HCT116 (cell line): Measurements from ENCODE around the gene RASGEF1B. TPM values are rescaled to one million over a fixed set of nuclear protein-coding genes. Genes with fewer than 3 reads are reported as not detected.

ENCODE experiments used
- ATAC-seq: fragments of 200-7000 bp; cut with Tn5 transposase; 2 replicates; pipeline ENCODE4 v1.9.1; 2020; ENCODE audit warnings: mild to moderate bottlenecking, moderate library complexity
- Bru-seq: library from RNA; stranded (reverse); fragments of 400-500 nt; gene quantifications from one replicate; lab custom pipeline; 2021; lab: Mats Ljungman, UMichigan
- BruChase-seq, 2 experiments: library from RNA; stranded (reverse); fragments of 400-500 nt; gene quantifications; one replicate each; lab custom pipeline; 2021; lab: Mats Ljungman, UMichigan
- BruUV-seq: library from RNA; stranded (reverse); fragments of 400-500 nt; replicated peaks from 2 replicates; lab custom pipeline; 2021; lab: Mats Ljungman, UMichigan
- CTCF ChIA-PET: fragments of 300-600 bp; sonication (Branson Sonifier 250); formaldehyde crosslinking; loops from one replicate; lab custom pipeline; 2021; ENCODE audit warnings: antibody characterized with exemption; lab: Charles Lee
- POLR2A ChIA-PET: fragments of 300-600, 350-600 bp; sonication (Branson Sonifier 250); formaldehyde crosslinking; loops from one replicate; lab custom pipeline; 2021; ENCODE audit warnings: antibody characterized with exemption; lab: Charles Lee
- RAD21 ChIA-PET, 2 experiments: fragments of 300-600 bp; sonication (Branson Sonifier 250); formaldehyde crosslinking; loops; one replicate each; lab custom pipeline; 2023; ENCODE audit warnings: low total read pairs in 2 of 2; ENCODE audit not compliant: uncharacterized antibody in 2 of 2, unreplicated experiment in 2 of 2, low non-redundant PET in 1 of 2; lab: Charles Lee
- DNase-seq: peaks from one replicate; pipeline ENCODE4 v3.0.0-alpha.2; 2010; ENCODE audit warnings: low read depth, low spot score
- H2AFZ ChIP-seq: fragments of 200-600 bp; shearing (Covaris generic), sonication (generic); 2 replicates; pipeline ENCODE4 v1.6.1; 2017; ENCODE audit warnings: low read depth, mixed run types, mixed read lengths, antibody characterized with exemption, low read length; ENCODE audit not compliant: poor library complexity, severe bottlenecking
- H3K27ac ChIP-seq: 2 replicates; pipeline ENCODE4 v1.5.1; 2012; ENCODE audit warnings: low read depth, low read length
- H3K27me3 ChIP-seq: fragments of 200-600 bp; sonication (generic); 2 replicates; pipeline ENCODE4 v1.6.1; 2016; ENCODE audit warnings: mixed run types, low read length, mixed read lengths; ENCODE audit not compliant: insufficient read depth
- H3K36me3 ChIP-seq, 2 experiments: fragments of 200-500 bp in 1 of 2; fragments of 200-600 bp in 1 of 2; sonication (Bioruptor generic) in 1 of 2; sonication (generic) in 1 of 2; 2 replicates each; pipeline versions ENCODE4 v1.5.1 to v1.6.1; 2014 to 2016; ENCODE audit warnings: low read length in 2 of 2, inconsistent platforms in 1 of 2, mixed read lengths in 1 of 2, mixed run types in 1 of 2; ENCODE audit not compliant: insufficient read depth in 2 of 2, control insufficient read depth in 1 of 2
- H3K4me1 ChIP-seq, 2 experiments: fragments of 200-600 bp in 1 of 2; sonication (generic) in 1 of 2; 2 replicates each; pipeline versions ENCODE4 v1.5.1 to v1.6.1; 2012 to 2017; ENCODE audit warnings: low read length in 2 of 2, inconsistent platforms in 1 of 2, mild to moderate bottlenecking in 1 of 2, mixed read lengths in 1 of 2, mixed run types in 1 of 2, moderate library complexity in 1 of 2; ENCODE audit not compliant: insufficient read depth in 2 of 2, control insufficient read depth in 1 of 2
- H3K4me2 ChIP-seq: fragments of 200-600 bp; sonication (generic); 2 replicates; pipeline ENCODE4 v1.6.1; 2017; ENCODE audit warnings: mixed run types, low read length, mixed read lengths
- H3K4me3 ChIP-seq, 2 experiments: fragments of 200-600 bp in 1 of 2; sonication (generic) in 1 of 2; replicated peaks in 1 of 2; 2 replicates each; pipeline ENCODE4 v1.5.1; 2011 to 2016; ENCODE audit warnings: low read length in 2 of 2, control low read depth in 1 of 2, low read depth in 1 of 2, mild to moderate bottlenecking in 1 of 2, mixed read lengths in 1 of 2, mixed run types in 1 of 2
- H3K79me2 ChIP-seq: fragments of 200-600 bp; sonication (generic); 2 replicates; pipeline ENCODE4 v1.6.1; 2017; ENCODE audit warnings: mild to moderate bottlenecking, mixed run types, low read length, moderate library complexity, mixed read lengths; ENCODE audit not compliant: insufficient read depth
- H3K9ac ChIP-seq: fragments of 200-600 bp; sonication (generic); 2 replicates; pipeline ENCODE4 v1.6.1; 2016; ENCODE audit warnings: low read length, mixed read lengths
- H3K9me2 ChIP-seq: fragments of 200-600 bp; sonication (generic), shearing (Covaris generic); 2 replicates; pipeline ENCODE4 v1.6.1; 2017; ENCODE audit warnings: mixed run types, mild to moderate bottlenecking, moderate library complexity; ENCODE audit not compliant: insufficient read depth
- H3K9me3 ChIP-seq, 2 experiments: fragments of 200-500 bp in 1 of 2; fragments of 200-600 bp in 1 of 2; sonication (Bioruptor generic) in 1 of 2; sonication (generic) in 1 of 2; 2 replicates each; pipeline ENCODE4 v1.6.1; 2014 to 2017; ENCODE audit warnings: low read length in 2 of 2, mixed read lengths in 2 of 2, inconsistent platforms in 1 of 2, low read depth in 1 of 2, mild to moderate bottlenecking in 1 of 2, mixed run types in 1 of 2, moderate library complexity in 1 of 2; ENCODE audit not compliant: control insufficient read depth in 1 of 2, insufficient read depth in 1 of 2
- H4K20me1 ChIP-seq: fragments of 200-600 bp; sonication (generic), shearing (Covaris generic); 2 replicates; pipeline ENCODE4 v1.6.1; 2017; ENCODE audit warnings: mixed run types, mild to moderate bottlenecking, moderate library complexity; ENCODE audit not compliant: insufficient read depth
- CEBPB ChIP-seq: IDR thresholded peaks from 2 replicates; pipeline ENCODE4 v1.6.1; 2012; ENCODE audit warnings: low read depth
- EGR1 ChIP-seq: IDR thresholded peaks from 2 replicates; pipeline ENCODE4 v1.6.1; 2012; ENCODE audit warnings: low read depth
- intact Hi-C: fragments of 100-400 bp; cut with micrococcal nuclease; formaldehyde crosslinking; loops from 2 replicates; pipeline ENCODE4 v1.10.0; 2022
- long read RNA-seq: library from polyadenylated mRNA; unstranded; transcript quantifications from one replicate; pipeline ENCODE4 v2.0.0, GENCODE V29; 2021; ENCODE audit not compliant: unreplicated experiment
- polyA plus RNA-seq: library from polyadenylated mRNA; unstranded; fragments of >200 nt; gene quantifications from 2 replicates; pipeline ENCODE4 v1.2.1, GENCODE V29; 2012; ENCODE audit warnings: missing spikeins
- total RNA-seq: library from RNA; stranded (reverse); gene quantifications from one replicate; pipeline ENCODE4 v1.2.1, GENCODE V29; 2021; ENCODE audit not compliant: unreplicated experiment
- TF ChIP-seq, protein P1 (sequence below), 3 experiments: fragments of 200-600 bp in 1 of 3; sonication (generic) in 1 of 3; IDR thresholded peaks in 2 of 3; conservative IDR thresholded peaks in 1 of 3; 2 replicates each; pipeline ENCODE4 v1.5.1; 2012 to 2017; ENCODE audit warnings: low read depth in 2 of 3, low read length in 2 of 3, antibody characterized with exemption in 1 of 3, borderline replicate concordance in 1 of 3, control low read depth in 1 of 3, mild to moderate bottlenecking in 1 of 3, mixed read lengths in 1 of 3, mixed run types in 1 of 3, moderate library complexity in 1 of 3; ENCODE audit not compliant: insufficient read depth in 1 of 3
- TF ChIP-seq, protein P2 (sequence below): IDR thresholded peaks from 2 replicates; pipeline ENCODE4 v1.6.1; 2012

RASGEF1B gene
- total RNA-seq (0.25 TPM), Bru-seq, nascent RNA (percentile 5 among the genes with signal in this experiment), BruChase-seq, experiment 1, labeled RNA remaining after a 6-hour chase (percentile 3 among the genes with signal in this experiment), BruChase-seq, experiment 2, labeled RNA remaining after a 2-hour chase (percentile 4 among the genes with signal in this experiment)
- 0.23 TPM in 1 of 2 replicates, not detected in the other for polyA plus RNA-seq
- long read RNA-seq = 0 reads

DNA sequence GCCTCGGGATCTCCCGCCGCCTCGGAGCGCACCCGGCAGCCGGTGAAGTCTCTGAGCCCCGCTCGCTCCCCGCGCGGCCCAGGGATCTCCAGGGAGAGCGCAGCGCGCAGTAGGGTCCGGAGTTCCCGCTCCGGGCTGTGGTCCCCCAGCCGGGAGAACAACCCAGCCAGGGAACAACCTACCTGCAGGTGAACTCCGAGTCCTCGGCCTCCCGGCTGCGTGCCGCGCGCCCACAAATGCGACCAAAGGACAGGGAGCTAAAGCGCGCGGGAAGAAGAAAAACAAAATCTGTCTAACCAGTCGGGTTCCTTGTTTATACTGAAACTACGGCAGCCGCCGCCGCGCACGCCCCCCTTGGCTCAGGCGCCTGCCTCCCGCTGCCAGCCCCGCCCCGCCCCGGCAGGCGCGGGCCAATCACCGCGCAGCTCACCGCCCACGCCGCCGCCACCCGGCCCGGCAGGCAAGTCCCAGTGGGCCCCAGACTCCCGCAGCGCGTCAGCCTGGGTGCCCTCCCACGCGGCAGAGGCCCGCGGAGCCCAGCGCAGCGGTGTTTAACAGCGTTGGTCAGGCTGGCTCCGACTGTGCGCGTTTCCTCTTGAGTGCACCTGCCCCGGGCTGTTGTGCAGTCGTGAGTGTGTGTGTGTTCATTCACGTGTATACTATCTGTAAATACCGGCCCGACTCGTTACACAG, at the start of gene RASGEF1B:
TSS of gene RASGEF1B (minus strand) at position 320 of the 693 bp plus-strand sequence. CDS start 12,399 bp downstream, outside the sequence.
- peak; percentile 94 for ATAC-seq
- DNase-seq = no peak
- H3K27me3 ChIP-seq = peaks cover 33% of the 10 kb centered on the region
- ChIA-PET POLR2A (no interaction called here), CTCF (interaction anchor here (1.0 kb wide), 1 partner anchor 373 kb away, joined by 6 read pairs; no protein-coding TSS in a partner anchor), RAD21 (no interaction called here)
- no peaks in the 10 kb centered on the region for H3K9me2 ChIP-seq
- peak within 1 kb of the TSS; percentile 47 to 58 for H3K4me3 ChIP-seq
- H3K4me1 ChIP-seq = peaks cover 0 to 17% of the 10 kb centered on the region in 2 experiments; a peak in 2 of 4 replicates
- no peaks in the 10 kb centered on the region for H3K9me3 ChIP-seq
- no peaks in the 10 kb centered on the region for H3K79me2 ChIP-seq
- intact Hi-C loops = no loop called here
- no peak within 1 kb of the TSS for H3K9ac ChIP-seq
- H3K27ac ChIP-seq = no peak within 1 kb of the TSS
- peak within 1 kb of the TSS; percentile 86 for H3K4me2 ChIP-seq
- peak within 1 kb of the TSS; percentile 46 for H2AFZ ChIP-seq
- BruUV-seq = no TSS peak
- TF ChIP-seq, protein P1, sequence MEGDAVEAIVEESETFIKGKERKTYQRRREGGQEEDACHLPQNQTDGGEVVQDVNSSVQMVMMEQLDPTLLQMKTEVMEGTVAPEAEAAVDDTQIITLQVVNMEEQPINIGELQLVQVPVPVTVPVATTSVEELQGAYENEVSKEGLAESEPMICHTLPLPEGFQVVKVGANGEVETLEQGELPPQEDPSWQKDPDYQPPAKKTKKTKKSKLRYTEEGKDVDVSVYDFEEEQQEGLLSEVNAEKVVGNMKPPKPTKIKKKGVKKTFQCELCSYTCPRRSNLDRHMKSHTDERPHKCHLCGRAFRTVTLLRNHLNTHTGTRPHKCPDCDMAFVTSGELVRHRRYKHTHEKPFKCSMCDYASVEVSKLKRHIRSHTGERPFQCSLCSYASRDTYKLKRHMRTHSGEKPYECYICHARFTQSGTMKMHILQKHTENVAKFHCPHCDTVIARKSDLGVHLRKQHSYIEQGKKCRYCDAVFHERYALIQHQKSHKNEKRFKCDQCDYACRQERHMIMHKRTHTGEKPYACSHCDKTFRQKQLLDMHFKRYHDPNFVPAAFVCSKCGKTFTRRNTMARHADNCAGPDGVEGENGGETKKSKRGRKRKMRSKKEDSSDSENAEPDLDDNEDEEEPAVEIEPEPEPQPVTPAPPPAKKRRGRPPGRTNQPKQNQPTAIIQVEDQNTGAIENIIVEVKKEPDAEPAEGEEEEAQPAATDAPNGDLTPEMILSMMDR (IDR thresholded peaks at IDR 0.05 in 2 of 3, conservative IDR thresholded peaks at IDR 0.05 in 1 of 3; ENCODE audit: borderline replicate concordance in 1 of 3, insufficient read depth in 1 of 3, low read depth in 2 of 3, low read length in 2 of 3) = no peak
- TF ChIP-seq, protein P2, sequence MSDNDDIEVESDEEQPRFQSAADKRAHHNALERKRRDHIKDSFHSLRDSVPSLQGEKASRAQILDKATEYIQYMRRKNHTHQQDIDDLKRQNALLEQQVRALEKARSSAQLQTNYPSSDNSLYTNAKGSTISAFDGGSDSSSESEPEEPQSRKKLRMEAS = peak; percentile 50
- TF ChIP-seq EGR1 = peak; percentile 90
- no peak for TF ChIP-seq CEBPB
- TF ChIP-seq, all 23 proteins: peak for 2
- no peaks in the 10 kb centered on the region; the same call in 1 of the 2 replicates for H4K20me1 ChIP-seq
- H3K36me3 ChIP-seq = no peaks in the 10 kb centered on the region
